ENCODE measurements around the gene CCDC12.

Gene CCDC12

DNA sequence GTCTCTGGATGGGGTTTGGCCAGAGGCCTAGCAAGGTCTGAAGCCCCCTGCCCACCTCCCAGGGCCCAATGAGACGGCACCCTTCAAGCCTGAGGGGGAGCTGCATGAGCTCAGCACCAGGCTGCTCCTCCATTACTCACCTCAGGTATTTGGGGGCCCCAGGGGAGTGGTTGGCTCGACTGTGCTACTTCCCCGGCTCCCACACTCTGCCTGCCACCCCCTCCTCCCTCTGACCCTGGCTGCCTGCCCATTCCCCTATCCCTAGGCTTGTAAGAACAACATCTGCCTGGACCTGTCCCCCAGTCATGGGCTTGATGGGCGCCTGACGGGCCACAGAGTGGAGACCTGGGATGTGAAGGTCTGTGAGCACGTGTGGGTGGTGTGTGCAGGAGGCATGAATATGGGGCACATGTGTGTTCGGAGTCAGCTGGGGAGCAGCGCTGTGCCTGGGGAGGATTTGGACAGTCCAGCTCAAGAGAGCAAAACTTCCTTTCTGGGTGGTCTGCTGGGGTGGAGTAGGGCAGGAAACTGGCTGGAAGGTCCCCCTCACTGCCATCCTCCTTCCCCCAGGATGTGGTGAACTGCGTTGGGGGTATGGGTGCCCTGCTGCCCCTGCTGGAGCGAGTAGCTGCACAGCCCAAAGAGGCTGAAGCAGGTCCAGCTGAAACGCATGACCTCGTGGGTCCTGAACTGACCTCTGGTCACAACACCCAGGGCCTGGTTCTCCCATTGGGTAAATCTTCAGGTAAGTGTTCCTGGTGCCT, 20.3 kb upstream of the CCDC12 start:
- DNase-seq (ENCODE audit: low read depth in 1 of 2, low spot score in 1 of 2), result no peak
- TF ChIP-seq POLR2AphosphoS5 (IDR thresholded peaks at IDR 0.05; ENCODE audit: low read depth), result no peak
- TF ChIP-seq SPI1 (IDR thresholded peaks at IDR 0.05; ENCODE audit: borderline replicate concordance, low read depth), result no peak
- TF ChIP-seq GABPA (IDR thresholded peaks at IDR 0.05; ENCODE audit: low read depth), result no peak
- TF ChIP-seq, protein P1, sequence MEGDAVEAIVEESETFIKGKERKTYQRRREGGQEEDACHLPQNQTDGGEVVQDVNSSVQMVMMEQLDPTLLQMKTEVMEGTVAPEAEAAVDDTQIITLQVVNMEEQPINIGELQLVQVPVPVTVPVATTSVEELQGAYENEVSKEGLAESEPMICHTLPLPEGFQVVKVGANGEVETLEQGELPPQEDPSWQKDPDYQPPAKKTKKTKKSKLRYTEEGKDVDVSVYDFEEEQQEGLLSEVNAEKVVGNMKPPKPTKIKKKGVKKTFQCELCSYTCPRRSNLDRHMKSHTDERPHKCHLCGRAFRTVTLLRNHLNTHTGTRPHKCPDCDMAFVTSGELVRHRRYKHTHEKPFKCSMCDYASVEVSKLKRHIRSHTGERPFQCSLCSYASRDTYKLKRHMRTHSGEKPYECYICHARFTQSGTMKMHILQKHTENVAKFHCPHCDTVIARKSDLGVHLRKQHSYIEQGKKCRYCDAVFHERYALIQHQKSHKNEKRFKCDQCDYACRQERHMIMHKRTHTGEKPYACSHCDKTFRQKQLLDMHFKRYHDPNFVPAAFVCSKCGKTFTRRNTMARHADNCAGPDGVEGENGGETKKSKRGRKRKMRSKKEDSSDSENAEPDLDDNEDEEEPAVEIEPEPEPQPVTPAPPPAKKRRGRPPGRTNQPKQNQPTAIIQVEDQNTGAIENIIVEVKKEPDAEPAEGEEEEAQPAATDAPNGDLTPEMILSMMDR (IDR thresholded peaks at IDR 0.05; ENCODE audit: insufficient read depth, low read length), result no peak
- Histone ChIP-seq H3K27ac (replicated peaks) (no peak overlapping the region), H3K27me3 (ENCODE audit: insufficient read depth, poor library complexity, severe bottlenecking) (no peaks in the 10 kb centered on the region), H3K4me3 (replicated peaks; ENCODE audit: insufficient read depth, low read length) (no peak overlapping the region)

DNA sequence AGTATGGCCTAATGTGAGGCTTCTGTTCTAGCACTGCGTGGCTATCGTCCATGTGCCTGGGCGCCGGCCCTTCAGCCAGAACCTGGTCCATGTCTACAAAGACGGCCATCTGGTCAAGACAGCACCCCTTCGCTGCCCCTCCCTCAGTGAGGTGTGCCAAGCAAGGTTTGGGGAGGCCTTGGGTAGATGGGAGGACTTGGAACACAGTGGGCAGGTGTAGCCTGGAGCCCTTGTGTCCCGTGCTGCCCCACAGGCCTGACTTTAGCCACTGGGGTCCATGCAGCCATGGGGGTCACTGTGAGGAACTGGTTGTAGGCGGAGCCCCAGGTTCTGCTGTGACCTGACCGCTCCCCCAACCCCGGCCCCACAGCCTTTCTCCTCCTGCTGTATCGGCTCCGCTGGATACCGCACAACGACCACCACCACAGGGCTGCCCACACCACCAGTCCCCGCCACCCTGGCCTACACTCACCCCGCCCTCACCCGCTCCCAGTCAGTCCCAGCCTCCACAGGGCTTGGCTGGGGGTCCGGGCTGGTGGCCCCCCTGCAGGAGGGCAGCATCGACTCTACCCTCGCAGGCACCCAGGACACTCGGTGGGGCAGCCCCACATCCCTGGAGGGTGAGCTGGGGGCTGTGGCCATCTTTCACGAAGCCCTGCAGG, 19.5 kb upstream of the CCDC12 start:
- TF ChIP-seq, protein P1 (IDR thresholded peaks at IDR 0.05; ENCODE audit: insufficient read depth, low read length), result no peak
- TF ChIP-seq, protein P2, sequence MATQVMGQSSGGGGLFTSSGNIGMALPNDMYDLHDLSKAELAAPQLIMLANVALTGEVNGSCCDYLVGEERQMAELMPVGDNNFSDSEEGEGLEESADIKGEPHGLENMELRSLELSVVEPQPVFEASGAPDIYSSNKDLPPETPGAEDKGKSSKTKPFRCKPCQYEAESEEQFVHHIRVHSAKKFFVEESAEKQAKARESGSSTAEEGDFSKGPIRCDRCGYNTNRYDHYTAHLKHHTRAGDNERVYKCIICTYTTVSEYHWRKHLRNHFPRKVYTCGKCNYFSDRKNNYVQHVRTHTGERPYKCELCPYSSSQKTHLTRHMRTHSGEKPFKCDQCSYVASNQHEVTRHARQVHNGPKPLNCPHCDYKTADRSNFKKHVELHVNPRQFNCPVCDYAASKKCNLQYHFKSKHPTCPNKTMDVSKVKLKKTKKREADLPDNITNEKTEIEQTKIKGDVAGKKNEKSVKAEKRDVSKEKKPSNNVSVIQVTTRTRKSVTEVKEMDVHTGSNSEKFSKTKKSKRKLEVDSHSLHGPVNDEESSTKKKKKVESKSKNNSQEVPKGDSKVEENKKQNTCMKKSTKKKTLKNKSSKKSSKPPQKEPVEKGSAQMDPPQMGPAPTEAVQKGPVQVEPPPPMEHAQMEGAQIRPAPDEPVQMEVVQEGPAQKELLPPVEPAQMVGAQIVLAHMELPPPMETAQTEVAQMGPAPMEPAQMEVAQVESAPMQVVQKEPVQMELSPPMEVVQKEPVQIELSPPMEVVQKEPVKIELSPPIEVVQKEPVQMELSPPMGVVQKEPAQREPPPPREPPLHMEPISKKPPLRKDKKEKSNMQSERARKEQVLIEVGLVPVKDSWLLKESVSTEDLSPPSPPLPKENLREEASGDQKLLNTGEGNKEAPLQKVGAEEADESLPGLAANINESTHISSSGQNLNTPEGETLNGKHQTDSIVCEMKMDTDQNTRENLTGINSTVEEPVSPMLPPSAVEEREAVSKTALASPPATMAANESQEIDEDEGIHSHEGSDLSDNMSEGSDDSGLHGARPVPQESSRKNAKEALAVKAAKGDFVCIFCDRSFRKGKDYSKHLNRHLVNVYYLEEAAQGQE (IDR thresholded peaks at IDR 0.05; ENCODE audit: insufficient replicate concordance, low read depth), result no peak
- 0 out of 2 replicates have a peak, but pooled peaks have one; percentile 16 for TF ChIP-seq POLR2AphosphoS5 (IDR thresholded peaks at IDR 0.05; ENCODE audit: low read depth)
- no peak for TF ChIP-seq SPI1 (IDR thresholded peaks at IDR 0.05; ENCODE audit: borderline replicate concordance, low read depth)
- TF ChIP-seq GABPA (IDR thresholded peaks at IDR 0.05; ENCODE audit: low read depth), result no peak
- H3K27me3 ChIP-seq (ENCODE audit: insufficient read depth, poor library complexity, severe bottlenecking), result no peaks in the 10 kb centered on the region
- no peak for DNase-seq (ENCODE audit: low read depth in 1 of 2, low spot score in 1 of 2)
- no peak overlapping the region for H3K27ac ChIP-seq (replicated peaks)
- H3K4me3 ChIP-seq (replicated peaks; ENCODE audit: insufficient read depth, low read length), result no peak overlapping the region

DNA sequence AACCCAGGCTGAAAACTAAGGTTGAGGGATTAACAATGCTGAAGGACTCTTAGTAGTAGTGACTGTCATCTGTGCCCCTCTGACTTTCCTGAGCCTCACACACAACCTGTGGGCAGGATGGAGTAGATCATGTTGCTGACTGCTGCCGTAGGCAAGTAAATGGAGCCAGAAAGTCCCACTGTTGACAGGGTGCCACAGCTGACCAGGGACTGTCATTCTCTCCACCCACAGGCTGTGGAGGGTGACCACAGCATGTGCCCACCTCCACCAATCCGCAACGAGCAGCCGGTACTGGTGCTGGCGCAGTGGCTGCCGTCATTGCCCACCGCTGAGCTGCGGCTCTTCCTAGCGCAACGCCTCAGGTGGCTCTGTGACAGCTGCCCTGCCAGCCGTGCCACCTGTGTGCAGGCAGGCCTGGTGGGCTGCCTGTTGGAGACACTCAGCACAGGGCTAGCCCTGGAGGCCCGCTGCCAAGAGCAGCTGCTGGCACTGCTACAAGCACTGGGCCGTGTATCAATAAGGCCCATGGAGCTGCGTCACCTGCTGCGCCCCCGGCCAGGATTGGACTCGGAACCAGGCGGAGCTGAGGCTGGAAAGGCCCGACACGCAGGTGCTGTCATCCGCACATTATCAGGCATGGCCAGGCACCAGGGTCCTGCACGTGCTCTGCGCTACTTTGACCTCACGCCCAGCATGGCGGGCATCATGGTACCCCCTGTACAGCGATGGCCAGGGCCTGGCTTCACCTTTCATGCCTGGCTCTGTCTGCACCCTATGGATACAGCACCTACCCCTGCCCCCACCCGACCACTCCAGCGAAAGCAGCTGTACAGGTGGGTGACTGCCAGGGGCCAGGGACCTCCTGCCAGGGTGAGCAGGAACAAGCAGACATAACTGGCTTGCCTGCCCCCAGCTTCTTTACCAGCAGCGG, 18.5 kb upstream of the CCDC12 start:
- TF ChIP-seq, protein P1 (IDR thresholded peaks at IDR 0.05; ENCODE audit: insufficient read depth, low read length), result no peak
- H3K27me3 ChIP-seq (ENCODE audit: insufficient read depth, poor library complexity, severe bottlenecking), result no peaks in the 10 kb centered on the region
- no peak overlapping the region for H3K27ac ChIP-seq (replicated peaks)
- H3K4me3 ChIP-seq (replicated peaks; ENCODE audit: insufficient read depth, low read length), result no peak overlapping the region
- DNase-seq (ENCODE audit: low read depth in 1 of 2, low spot score in 1 of 2), result no peak

DNA sequence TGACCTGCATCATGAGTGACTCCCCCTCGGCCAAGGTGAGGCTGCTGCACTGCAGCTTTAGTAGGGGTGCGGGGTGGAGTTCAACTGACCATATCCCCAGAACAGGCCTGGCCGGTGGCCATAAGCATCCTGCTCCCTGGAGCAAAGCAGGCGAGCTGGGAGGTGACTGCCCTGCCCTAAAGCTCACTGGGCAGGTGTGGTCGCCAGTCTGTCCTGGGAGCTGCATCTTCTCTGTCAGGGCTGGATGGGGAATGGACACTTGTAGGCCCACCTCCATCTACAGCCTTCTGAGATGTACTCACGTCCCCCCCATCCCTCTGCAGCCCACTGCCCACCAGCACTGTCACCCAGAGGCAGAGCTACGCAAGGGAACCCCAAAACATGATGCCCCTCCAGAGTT, 17.4 kb upstream of the CCDC12 start:
- TF ChIP-seq SPI1 (IDR thresholded peaks at IDR 0.05; ENCODE audit: borderline replicate concordance, low read depth) (no peak), POLR2AphosphoS5 (IDR thresholded peaks at IDR 0.05; ENCODE audit: low read depth) (no peak), GABPA (IDR thresholded peaks at IDR 0.05; ENCODE audit: low read depth) (no peak)
- TF ChIP-seq, protein P1 (IDR thresholded peaks at IDR 0.05; ENCODE audit: insufficient read depth, low read length), result no peak
- TF ChIP-seq, protein P2 (IDR thresholded peaks at IDR 0.05; ENCODE audit: insufficient replicate concordance, low read depth), result no peak
- no peak for DNase-seq (ENCODE audit: low read depth in 1 of 2, low spot score in 1 of 2)
- Histone ChIP-seq H3K27me3 (ENCODE audit: insufficient read depth, poor library complexity, severe bottlenecking) (no peaks in the 10 kb centered on the region), H3K4me3 (replicated peaks; ENCODE audit: insufficient read depth, low read length) (no peak overlapping the region), H3K27ac (replicated peaks) (no peak overlapping the region)

All from HL-60 (cell line).